RPMI7951 (cell line): ENCODE measurements around the gene FBXO46. TPM values are rescaled to one million over a fixed set of nuclear protein-coding genes. Genes with fewer than 3 reads are reported as not detected.

Experiments
- DNase-seq: peaks from one replicate; pipeline ENCODE4 v3.0.0-alpha.2; 2012; ENCODE audit warnings: low read depth
- total RNA-seq: library from RNA; depleted of rRNA; stranded (reverse); fragments of >200 nt; shearing (Covaris generic); gene quantifications from 2 replicates; pipeline ENCODE4 v1.2.3, GENCODE V29; 2014; rRNA removed

The FBXO46 gene
- total RNA-seq = 3.2 and 5.3 TPM in 2 replicates

- DNase-seq = peak; percentile 99
Observed at GRCh38 chr19:45730368-45731288, at the start of gene FBXO46. Gene FBXO46 (minus strand): TSS chr19:45730896. CDS start chr19:45713495, 17,401 bp downstream.

- DNase-seq = no peak
Observed at GRCh38 chr19:45780146-45780447, 49.4 kb upstream of the FBXO46 start.

- DNase-seq = no peak
Observed at GRCh38 chr19:45779231-45780145, 48.8 kb upstream of the FBXO46 start.

- no peak for DNase-seq
Observed at GRCh38 chr19:45778010-45778661, 47.4 kb upstream of the FBXO46 start.

- DNase-seq = no peak
Observed at GRCh38 chr19:45777395-45777961, 46.8 kb upstream of the FBXO46 start.

- no peak for DNase-seq
Observed at GRCh38 chr19:45774765-45775164, 44.1 kb upstream of the FBXO46 start.

- no peak for DNase-seq
Observed at GRCh38 chr19:45773384-45773783, 42.7 kb upstream of the FBXO46 start.

GRCh38 chr19:45772912-45773311 is 42.2 kb upstream of the FBXO46 start:
- no peak for DNase-seq

GRCh38 chr19:45772130-45772840 is 41.6 kb upstream of the FBXO46 start:
- DNase-seq = no peak

- no peak for DNase-seq
Observed at GRCh38 chr19:45771311-45771933, 40.7 kb upstream of the FBXO46 start.

GRCh38 chr19:45770192-45771101 is 39.8 kb upstream of the FBXO46 start:
- DNase-seq = peak; percentile 97

- no peak for DNase-seq
Observed at GRCh38 chr19:45769821-45770191, 39.1 kb upstream of the FBXO46 start.

GRCh38 chr19:45768984-45769782 is 38.5 kb upstream of the FBXO46 start, which contains the start of gene SIX5:
Gene SIX5 (minus strand): TSS chr19:45769252. CDS start chr19:45768844, 408 bp downstream.
- peak; percentile 97 for DNase-seq

GRCh38 chr19:45768655-45768983 is 37.9 kb upstream of the FBXO46 start:
- peak; percentile 50 for DNase-seq

GRCh38 chr19:45767881-45768654 is 37.4 kb upstream of the FBXO46 start:
- DNase-seq = peak; percentile 68

- peak; percentile 90 for DNase-seq
Observed at GRCh38 chr19:45767410-45767880, 36.7 kb upstream of the FBXO46 start.

GRCh38 chr19:45766869-45767346 is 36.2 kb upstream of the FBXO46 start:
- no peak for DNase-seq
